Osteoblast (primary cell): ENCODE data around the gene KIF25. TPM values are rescaled to one million over a fixed set of nuclear protein-coding genes. Genes with fewer than 3 reads are reported as not detected.

Source experiments
- DNase-seq: peaks from one replicate; pipeline ENCODE4 v3.0.0; 2011; ENCODE audit warnings: low spot score, mixed read lengths; ENCODE audit not compliant: insufficient read length; ENCODE audit errors: missing footprints
- H2AFZ ChIP-seq: 2 replicates; pipeline ENCODE4 v1.6.0; 2011; ENCODE audit warnings: mild to moderate bottlenecking, low read length
- H3K27ac ChIP-seq: 2 replicates; pipeline ENCODE4 v1.5.1; 2011; ENCODE audit warnings: mild to moderate bottlenecking, low read depth, low read length, moderate library complexity
- H3K27me3 ChIP-seq: 2 replicates; pipeline ENCODE4 v1.6.0; 2012; ENCODE audit warnings: mild to moderate bottlenecking, control low read depth, inconsistent platforms, low read length, moderate library complexity; ENCODE audit not compliant: insufficient read depth
- H3K36me3 ChIP-seq: 2 replicates; pipeline ENCODE4 v1.5.1; 2011; ENCODE audit warnings: mild to moderate bottlenecking, low read length, control low read depth, moderate library complexity; ENCODE audit not compliant: insufficient read depth
- H3K4me1 ChIP-seq: 2 replicates; pipeline ENCODE4 v1.5.1; 2011; ENCODE audit warnings: mild to moderate bottlenecking, low read length, control low read depth, moderate library complexity; ENCODE audit not compliant: insufficient read depth
- H3K4me2 ChIP-seq: 2 replicates; pipeline ENCODE4 v1.6.0; 2011; ENCODE audit warnings: mild to moderate bottlenecking, low read length; ENCODE audit not compliant: insufficient read depth
- H3K4me3 ChIP-seq: fragments of 200-600 bp; sonication (generic); 3 replicates; pipeline ENCODE4 v1.5.1; 2012; ENCODE audit warnings: mild to moderate bottlenecking, low read length, inconsistent platforms; ENCODE audit not compliant: insufficient read depth
- H3K79me2 ChIP-seq: 2 replicates; pipeline ENCODE4 v1.6.0; 2012; ENCODE audit warnings: mild to moderate bottlenecking, low read length, control low read depth, inconsistent platforms; ENCODE audit not compliant: insufficient read depth
- H3K9me3 ChIP-seq: 2 replicates; pipeline ENCODE4 v1.5.1; 2011; ENCODE audit warnings: low read depth, low read length, control low read depth
- H4K20me1 ChIP-seq: 2 replicates; pipeline ENCODE4 v1.6.0; 2012; ENCODE audit warnings: mild to moderate bottlenecking, low read length, control low read depth; ENCODE audit not compliant: insufficient read depth
- total RNA-seq: library from RNA; depleted of rRNA; stranded (reverse); fragments of >200 nt; gene quantifications from 2 replicates; pipeline ENCODE4 v1.2.3, GENCODE V29; 2012
- TF ChIP-seq, protein P1 (sequence below): IDR thresholded peaks from 2 replicates; pipeline ENCODE4 v1.5.1; 2011; ENCODE audit warnings: mild to moderate bottlenecking, low read depth, low read length, moderate library complexity; ENCODE audit errors: extremely low read depth

The KIF25 gene
- total RNA-seq, 1 donor, result not detected

DNA sequence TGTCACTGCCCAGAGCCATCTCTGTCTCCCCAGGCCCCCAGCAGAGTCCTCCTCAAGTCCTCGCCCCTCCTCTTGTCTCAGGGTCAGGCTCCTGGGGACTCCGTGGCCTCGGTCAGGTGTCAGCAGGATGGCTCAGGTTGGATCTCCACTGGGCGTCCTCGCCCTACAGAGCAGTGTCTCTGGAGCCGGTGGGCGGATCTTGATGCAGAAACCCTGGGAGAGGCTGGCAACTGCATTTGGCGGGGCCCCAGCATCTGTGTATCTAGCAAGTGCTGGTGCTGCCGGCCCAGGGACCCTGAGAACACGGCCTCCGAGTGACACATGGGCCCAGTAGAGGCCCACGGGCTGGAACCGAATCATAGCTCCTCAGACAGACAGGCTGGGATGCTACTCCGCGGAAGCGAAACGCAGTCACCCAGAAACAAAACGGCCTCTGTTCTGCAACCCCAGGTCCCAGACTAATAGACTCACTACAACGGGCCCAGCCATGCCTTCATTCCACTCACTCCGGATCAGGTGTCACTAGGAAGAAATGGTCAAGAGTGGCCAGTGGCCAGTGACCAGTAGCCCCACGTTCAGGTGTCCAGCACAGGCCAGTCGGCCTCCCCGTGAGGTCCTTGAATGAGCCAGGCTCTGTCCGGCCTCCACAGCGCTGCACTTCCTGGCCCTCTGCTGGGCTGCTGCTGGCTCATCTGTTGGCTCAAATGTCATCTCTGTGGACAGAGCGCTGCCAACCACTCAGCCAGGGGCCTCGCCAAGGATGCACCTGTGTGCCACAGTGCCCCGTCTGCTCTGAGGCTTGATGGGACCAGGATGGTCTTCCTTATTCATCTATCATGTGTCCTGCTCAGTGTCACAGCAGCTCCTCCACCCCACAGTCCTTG lies 94.2 kb downstream of the KIF25 start:
- no peaks in the 10 kb centered on the region for H3K36me3 ChIP-seq
- H3K79me2 ChIP-seq, result no peaks in the 10 kb centered on the region
- no peaks in the 10 kb centered on the region for H3K9me3 ChIP-seq
- DNase-seq, result no peak
- no peak overlapping the region for H2AFZ ChIP-seq
- no peaks in the 10 kb centered on the region for H4K20me1 ChIP-seq
- H3K4me3 ChIP-seq, result no peak overlapping the region
- H3K27me3 ChIP-seq, result no peaks in the 10 kb centered on the region
- H3K4me1 ChIP-seq, result no peaks in the 10 kb centered on the region
- TF ChIP-seq, protein P1, sequence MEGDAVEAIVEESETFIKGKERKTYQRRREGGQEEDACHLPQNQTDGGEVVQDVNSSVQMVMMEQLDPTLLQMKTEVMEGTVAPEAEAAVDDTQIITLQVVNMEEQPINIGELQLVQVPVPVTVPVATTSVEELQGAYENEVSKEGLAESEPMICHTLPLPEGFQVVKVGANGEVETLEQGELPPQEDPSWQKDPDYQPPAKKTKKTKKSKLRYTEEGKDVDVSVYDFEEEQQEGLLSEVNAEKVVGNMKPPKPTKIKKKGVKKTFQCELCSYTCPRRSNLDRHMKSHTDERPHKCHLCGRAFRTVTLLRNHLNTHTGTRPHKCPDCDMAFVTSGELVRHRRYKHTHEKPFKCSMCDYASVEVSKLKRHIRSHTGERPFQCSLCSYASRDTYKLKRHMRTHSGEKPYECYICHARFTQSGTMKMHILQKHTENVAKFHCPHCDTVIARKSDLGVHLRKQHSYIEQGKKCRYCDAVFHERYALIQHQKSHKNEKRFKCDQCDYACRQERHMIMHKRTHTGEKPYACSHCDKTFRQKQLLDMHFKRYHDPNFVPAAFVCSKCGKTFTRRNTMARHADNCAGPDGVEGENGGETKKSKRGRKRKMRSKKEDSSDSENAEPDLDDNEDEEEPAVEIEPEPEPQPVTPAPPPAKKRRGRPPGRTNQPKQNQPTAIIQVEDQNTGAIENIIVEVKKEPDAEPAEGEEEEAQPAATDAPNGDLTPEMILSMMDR, result no peak
- H3K27ac ChIP-seq, result no peak overlapping the region
- H3K4me2 ChIP-seq, result no peak overlapping the region

DNA sequence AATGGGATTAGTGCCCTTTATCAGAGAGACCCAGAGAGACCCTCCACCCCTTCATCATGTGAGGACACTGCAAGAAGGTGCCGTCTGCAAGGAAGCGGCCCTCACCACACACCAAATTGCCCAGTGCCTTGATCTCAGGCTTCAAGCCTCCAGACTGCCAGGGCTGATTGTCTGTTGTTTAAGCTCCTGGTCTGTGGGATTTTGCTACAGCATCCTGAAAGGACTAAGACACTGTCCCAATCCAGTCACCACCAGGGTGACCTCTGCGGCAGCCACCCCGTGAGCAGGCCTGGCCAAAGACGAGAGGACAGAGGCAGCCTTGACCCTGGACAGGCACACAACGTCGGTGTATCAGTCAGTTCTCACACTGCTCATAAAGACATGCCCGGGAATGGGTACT lies 95.1 kb downstream of the KIF25 start:
- no peaks in the 10 kb centered on the region for H3K4me1 ChIP-seq
- H3K4me2 ChIP-seq, result no peak overlapping the region
- H3K27ac ChIP-seq, result no peak overlapping the region
- no peaks in the 10 kb centered on the region for H3K79me2 ChIP-seq
- no peaks in the 10 kb centered on the region for H3K27me3 ChIP-seq
- H2AFZ ChIP-seq, result no peak overlapping the region
- no peaks in the 10 kb centered on the region for H4K20me1 ChIP-seq
- no peaks in the 10 kb centered on the region for H3K9me3 ChIP-seq
- H3K4me3 ChIP-seq, result no peak overlapping the region
- no peaks in the 10 kb centered on the region for H3K36me3 ChIP-seq
- TF ChIP-seq, protein P1, result no peak
- no peak for DNase-seq

DNA sequence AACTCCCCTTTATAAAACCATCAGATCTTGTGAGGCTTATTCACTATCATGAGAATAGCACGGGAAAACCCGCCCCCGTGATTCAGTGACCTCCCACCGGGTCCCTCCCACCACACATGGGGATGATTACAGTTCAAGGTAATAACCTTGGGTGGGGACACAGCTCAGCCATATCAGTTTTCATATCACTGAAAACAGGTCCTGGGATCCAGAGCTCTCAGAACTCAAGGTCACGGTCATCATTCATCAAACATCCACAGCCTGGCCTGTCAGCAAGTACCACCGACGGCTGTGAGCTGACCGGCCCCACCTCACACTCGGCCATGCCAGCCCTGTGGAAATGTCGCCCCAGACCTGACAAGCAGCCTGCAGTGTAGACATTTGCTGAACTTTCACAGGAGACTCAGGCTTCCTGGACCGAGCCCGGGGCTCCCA lies 95.6 kb downstream of the KIF25 start:
- no peak overlapping the region for H3K4me3 ChIP-seq
- no peak for DNase-seq
- TF ChIP-seq, protein P1, result no peak
- no peak overlapping the region for H3K4me2 ChIP-seq
- H3K4me1 ChIP-seq, result no peaks in the 10 kb centered on the region
- H2AFZ ChIP-seq, result no peak overlapping the region
- no peaks in the 10 kb centered on the region for H3K79me2 ChIP-seq
- no peak overlapping the region for H3K27ac ChIP-seq
- H3K36me3 ChIP-seq, result no peaks in the 10 kb centered on the region
- no peaks in the 10 kb centered on the region for H3K9me3 ChIP-seq
- no peaks in the 10 kb centered on the region for H4K20me1 ChIP-seq
- H3K27me3 ChIP-seq, result no peaks in the 10 kb centered on the region

DNA sequence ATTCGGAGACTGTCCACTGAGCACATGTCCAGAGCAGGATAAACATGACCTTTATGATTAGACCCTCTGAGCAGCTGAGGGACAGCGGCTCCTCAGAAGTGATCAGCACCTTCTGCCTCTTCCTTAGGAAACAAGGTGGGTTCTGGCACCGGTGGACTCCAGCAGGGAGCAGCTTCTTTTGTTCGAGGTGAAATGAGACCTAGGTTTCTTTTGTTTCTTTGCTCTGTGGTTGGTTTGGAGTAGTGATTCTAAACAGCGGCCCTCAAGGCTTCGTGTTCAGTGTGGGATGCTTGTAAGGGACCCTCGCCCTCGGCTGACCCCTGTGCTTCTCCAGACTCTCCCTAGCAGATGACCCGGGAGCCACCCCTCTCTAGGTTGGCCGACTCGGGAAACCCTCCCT lies 96.2 kb downstream of the KIF25 start:
- no peak overlapping the region for H3K4me3 ChIP-seq
- H3K27ac ChIP-seq, result no peak overlapping the region
- no peak for DNase-seq
- TF ChIP-seq, protein P1, result no peak
- no peaks in the 10 kb centered on the region for H3K27me3 ChIP-seq
- H3K36me3 ChIP-seq, result no peaks in the 10 kb centered on the region
- no peaks in the 10 kb centered on the region for H3K79me2 ChIP-seq
- no peaks in the 10 kb centered on the region for H3K9me3 ChIP-seq
- H3K4me2 ChIP-seq, result no peak overlapping the region
- H3K4me1 ChIP-seq, result no peaks in the 10 kb centered on the region
- no peaks in the 10 kb centered on the region for H4K20me1 ChIP-seq
- no peak overlapping the region for H2AFZ ChIP-seq

Other genes starting within 250 kb of the KIF25 start
- 31.2 and 52.5 TPM in 2 replicates for gene AFDN, start 170.8 kb upstream of the KIF25 start, total RNA-seq
- under 0.01 TPM in 2 replicates for gene FRMD1, start 81.5 kb downstream of the KIF25 start, total RNA-seq